Aorta (tissue), 5 donors: ENCODE measurements around the gene GFRA4. TPM values are rescaled to one million over a fixed set of nuclear protein-coding genes. Genes with fewer than 3 reads are reported as not detected.

Source experiments
- ATAC-seq: fragments of 200-7000 bp; cut with Tn5 transposase; one replicate; pipeline ENCODE4 v1.9.1; 2022; ENCODE audit warnings: moderate library complexity; ENCODE audit not compliant: low FRiP score
- DNase-seq, 2 donors: peaks; one replicate each; pipeline ENCODE4 v3.0.0-alpha.2; 2020
- H3K27ac ChIP-seq, 2 donors: one replicate each; pipeline ENCODE4 v1.5.1; 2013; ENCODE audit warnings: low read length in 2 of 2, mild to moderate bottlenecking in 2 of 2, moderate library complexity in 2 of 2, control low read depth in 1 of 2, inconsistent platforms in 1 of 2, low read depth in 1 of 2
- H3K27me3 ChIP-seq, 2 donors: one replicate each; pipeline ENCODE4 v1.6.1; 2013; ENCODE audit warnings: control low read depth in 1 of 2, low read length in 1 of 2, mild to moderate bottlenecking in 1 of 2, moderate library complexity in 1 of 2; ENCODE audit not compliant: insufficient read depth in 2 of 2, control insufficient read depth in 1 of 2
- H3K36me3 ChIP-seq, 2 donors: one replicate each; pipeline ENCODE4 v1.6.1; 2013; ENCODE audit warnings: control low read depth in 1 of 2, low read length in 1 of 2, mild to moderate bottlenecking in 1 of 2; ENCODE audit not compliant: insufficient read depth in 2 of 2, control insufficient read depth in 1 of 2
- H3K4me1 ChIP-seq, 2 donors: one replicate each; pipeline ENCODE4 v1.6.1; 2013; ENCODE audit warnings: low read length in 2 of 2, control low read depth in 1 of 2, mild to moderate bottlenecking in 1 of 2, moderate library complexity in 1 of 2; ENCODE audit not compliant: insufficient read depth in 2 of 2, control insufficient read depth in 1 of 2
- H3K4me3 ChIP-seq, 2 donors: one replicate each; pipeline ENCODE4 v1.5.1; 2013; ENCODE audit warnings: low read length in 2 of 2, control low read depth in 1 of 2, mild to moderate bottlenecking in 1 of 2
- H3K9me3 ChIP-seq: one replicate; pipeline ENCODE4 v1.6.1; 2013; ENCODE audit warnings: mild to moderate bottlenecking, low read length; ENCODE audit not compliant: control insufficient read depth
- WGBS, 2 donors: extraction: QIAGEN DNeasy Blood & Tissue Kit; methylation state at CpG; one replicate each; pipeline ENCODE4 v1.1.7; 2013; 5-methylcytosine and 5-hydroxymethylcytosine counted together
- intact Hi-C, 2 donors: fragments of 100-400 bp; cut with DNase I; formaldehyde crosslinking; loops; one replicate each; pipeline versions ENCODE4 v1.14.2 to v1.15.0; 2022
- polyA plus RNA-seq, 2 donors: library from polyadenylated mRNA; stranded (reverse); fragments of 200-250 nt; gene quantifications; one replicate each; pipeline ENCODE4 v1.2.3, GENCODE V29; 2013
- total RNA-seq, 2 donors: library from RNA; stranded (reverse); fragmentation: NEBNext Ultra II Directional; extraction: Animal tissue kit (Norgen Biotek cat#: 25700); gene quantifications; one replicate each; pipeline ENCODE4 v1.2.1, GENCODE V29; 2021
- donor health status: healthy with polysubstance abuse.
- donor health status: Bipolar disorder and iron deficiency.
- donor health status: DM: no; HTN: no; CAD: no.
- donor health status: DM: no; HTN: no; CAD: no.
- donor health status: DM: yes; HTN: yes; CAD: no.

Gene GFRA4
- total and polyA plus RNA-seq, 4 donors: not detected

- no peak for ATAC-seq
- no peaks in the 10 kb centered on the region for H3K9me3 ChIP-seq
- no peaks in the 10 kb centered on the region for H3K27me3 ChIP-seq
- DNase-seq: peak in 1 of 2 donors; percentile 21
- WGBS, 2 donors: 94 to 96% methylated on average over 31 of the region's 31 CpGs
- H3K27ac ChIP-seq: no peak overlapping the region
- no peaks in the 10 kb centered on the region for H3K36me3 ChIP-seq
- H3K4me1 ChIP-seq: no peaks in the 10 kb centered on the region
- no peak overlapping the region for H3K4me3 ChIP-seq
- intact Hi-C loops: no loop called here
Observed at GRCh38 chr20:3705970-3706739, 43.0 kb upstream of the GFRA4 start.

- Histone ChIP-seq H3K4me3 (no peak overlapping the region), H3K36me3 (no peaks in the 10 kb centered on the region), H3K9me3 (no peaks in the 10 kb centered on the region), H3K4me1 (no peaks in the 10 kb centered on the region), H3K27me3 (no peaks in the 10 kb centered on the region), H3K27ac (no peak overlapping the region)
- WGBS, 2 donors: 90 to 92% methylated on average over 14 of the region's 14 CpGs
- DNase-seq (peak in 1 of 2 donors; percentile 24), ATAC-seq (no peak)
- intact Hi-C loops: no loop called here
Observed at GRCh38 chr20:3705491-3705969, 42.3 kb upstream of the GFRA4 start.

- 79 to 86% methylated on average over 5 of the region's 5 CpGs for WGBS, 2 donors
- Histone ChIP-seq H3K4me1 (no peaks in the 10 kb centered on the region), H3K27me3 (no peaks in the 10 kb centered on the region), H3K4me3 (no peak overlapping the region), H3K27ac (no peak overlapping the region), H3K36me3 (no peaks in the 10 kb centered on the region), H3K9me3 (no peaks in the 10 kb centered on the region)
- intact Hi-C loops: no loop called here
- ATAC-seq: no peak
- DNase-seq: peak in 1 of 2 donors; percentile 16
Observed at GRCh38 chr20:3704087-3704486, 40.9 kb upstream of the GFRA4 start.

- peak in 1 of 2 donors; percentile 32 for DNase-seq
- Histone ChIP-seq H3K36me3 (no peaks in the 10 kb centered on the region), H3K4me3 (no peak overlapping the region), H3K9me3 (no peaks in the 10 kb centered on the region), H3K27me3 (no peaks in the 10 kb centered on the region), H3K4me1 (no peaks in the 10 kb centered on the region), H3K27ac (no peak overlapping the region)
- intact Hi-C loops: no loop called here
- ATAC-seq: no peak
- 93 to 94% methylated on average over 11 of the region's 11 CpGs for WGBS, 2 donors
Observed at GRCh38 chr20:3702611-3703391, 39.6 kb upstream of the GFRA4 start.

- no peaks in the 10 kb centered on the region for H3K27me3 ChIP-seq
- H3K4me1 ChIP-seq: no peaks in the 10 kb centered on the region
- H3K9me3 ChIP-seq: no peaks in the 10 kb centered on the region
- ATAC-seq (no peak), DNase-seq (peak; percentile 11 to 54)
- 80 to 95% methylated on average over 13 of the region's 13 CpGs for WGBS, 2 donors
- H3K36me3 ChIP-seq: no peaks in the 10 kb centered on the region
- no peak overlapping the region for H3K27ac ChIP-seq
- no peak overlapping the region for H3K4me3 ChIP-seq
- intact Hi-C loops: no loop called here
Observed at GRCh38 chr20:3701061-3701998, 38.1 kb upstream of the GFRA4 start.

- Histone ChIP-seq H3K4me1 (no peaks in the 10 kb centered on the region), H3K4me3 (no peak overlapping the region), H3K27ac (no peak overlapping the region), H3K9me3 (no peaks in the 10 kb centered on the region), H3K36me3 (no peaks in the 10 kb centered on the region), H3K27me3 (no peaks in the 10 kb centered on the region)
- intact Hi-C loops: no loop called here
- DNase-seq (no peak), ATAC-seq (peak; percentile 23)
- 88 to 92% methylated on average over 15 to 16 of the region's 16 CpGs for WGBS, 2 donors
Observed at GRCh38 chr20:3699037-3699436, 35.8 kb upstream of the GFRA4 start.

GRCh38 chr20:3698591-3699001 lies 35.4 kb upstream of the GFRA4 start:
- no peaks in the 10 kb centered on the region for H3K36me3 ChIP-seq
- WGBS, 2 donors: 86 to 92% methylated on average over 6 of the region's 6 CpGs
- H3K9me3 ChIP-seq: no peaks in the 10 kb centered on the region
- intact Hi-C loops: no loop called here
- no peaks in the 10 kb centered on the region for H3K27me3 ChIP-seq
- ATAC-seq: peak; percentile 5
- no peak for DNase-seq
- H3K4me1 ChIP-seq: no peaks in the 10 kb centered on the region
- H3K27ac ChIP-seq: no peak overlapping the region
- no peak overlapping the region for H3K4me3 ChIP-seq

- Histone ChIP-seq H3K27ac (no peak overlapping the region), H3K36me3 (no peaks in the 10 kb centered on the region), H3K4me3 (no peak overlapping the region), H3K9me3 (no peaks in the 10 kb centered on the region), H3K4me1 (no peaks in the 10 kb centered on the region), H3K27me3 (no peaks in the 10 kb centered on the region)
- DNase-seq: peak in 1 of 2 donors; percentile 21
- intact Hi-C loops: no loop called here
- no peak for ATAC-seq
- 82 to 85% methylated on average over 18 of the region's 18 CpGs for WGBS, 2 donors
Observed at GRCh38 chr20:3697588-3698305, 34.5 kb upstream of the GFRA4 start.
